ENCODE measurements around the gene IL21R.

GRCh38 chr16:27465483-27465879 is 63.5 kb downstream of the IL21R start:
- TF ChIP-seq CTCF (tag by site-specific recombination; IDR thresholded peaks at IDR 0.05) (no peak), ZNF37A (tag by site-specific recombination; IDR thresholded peaks at IDR 0.05) (no peak), ZXDB (tag by site-specific recombination; IDR thresholded peaks at IDR 0.05) (no peak), KLF1 (tag by site-specific recombination; IDR thresholded peaks at IDR 0.05) (no peak), REST (tag by site-specific recombination; IDR thresholded peaks at IDR 0.05) (no peak), ZFP69B (tag by site-specific recombination; IDR thresholded peaks at IDR 0.05) (no peak), ZNF530 (tag by site-specific recombination; IDR thresholded peaks at IDR 0.05; ENCODE audit: low read depth) (no peak)

All from HEK293 (cell line).